OCI-LY1 (cell line): Measurements from ENCODE around the gene SLC4A7.

ENCODE experiments used
- H2AFZ ChIP-seq: fragments of 200-600 bp; sonication (generic), shearing (Covaris generic); 2 replicates; pipeline ENCODE4 v1.6.0; 2014; ENCODE audit warnings: antibody characterized with exemption, mild to moderate bottlenecking, low read length
- H3F3A ChIP-seq: fragments of 200-600 bp; sonication (generic), shearing (Covaris generic); 2 replicates; pipeline ENCODE4 v1.6.0; 2014; ENCODE audit warnings: mild to moderate bottlenecking, antibody characterized with exemption, low read length, moderate library complexity; ENCODE audit not compliant: insufficient read depth
- H3K27ac ChIP-seq: fragments of 200-600 bp; sonication (generic); 2 replicates; pipeline ENCODE4 v1.5.1; 2014; ENCODE audit warnings: low read length, mixed run types, mild to moderate bottlenecking, low read depth; ENCODE audit not compliant: poor library complexity, severe bottlenecking
- H3K27me3 ChIP-seq: fragments of 200-600 bp; sonication (generic); 2 replicates; pipeline ENCODE4 v1.6.0; 2014; ENCODE audit warnings: antibody characterized with exemption, mild to moderate bottlenecking, low read length, moderate library complexity; ENCODE audit not compliant: insufficient read depth
- H3K36me3 ChIP-seq: fragments of 200-600 bp; sonication (generic); 2 replicates; pipeline ENCODE4 v1.6.1; 2014; ENCODE audit warnings: mild to moderate bottlenecking, antibody characterized with exemption, low read length, moderate library complexity, mixed read lengths; ENCODE audit not compliant: insufficient read depth
- H3K4me1 ChIP-seq: fragments of 200-600 bp; sonication (generic); 2 replicates; pipeline ENCODE4 v1.5.1; 2014; ENCODE audit warnings: mild to moderate bottlenecking, low read length, moderate library complexity; ENCODE audit not compliant: insufficient read depth, severe bottlenecking
- H3K4me2 ChIP-seq: fragments of 200-600 bp; sonication (generic), shearing (Covaris generic); 2 replicates; pipeline ENCODE4 v1.6.1; 2014; ENCODE audit warnings: low read length
- H3K4me3 ChIP-seq: fragments of 200-600 bp; sonication (generic); 2 replicates; pipeline ENCODE4 v1.5.1; 2014; ENCODE audit warnings: low read length, low read depth, mild to moderate bottlenecking, mixed read lengths; ENCODE audit not compliant: poor library complexity, severe bottlenecking
- H3K79me2 ChIP-seq: fragments of 200-600 bp; shearing (Covaris generic); 2 replicates; pipeline ENCODE4 v1.6.1; 2016; ENCODE audit warnings: mixed run types, low read length, mixed read lengths; ENCODE audit not compliant: insufficient read depth
- H3K9ac ChIP-seq: fragments of 200-600 bp; sonication (generic), shearing (Covaris generic); 2 replicates; pipeline ENCODE4 v1.6.1; 2014; ENCODE audit warnings: mild to moderate bottlenecking, low read length, mixed read lengths
- H3K9me2 ChIP-seq: fragments of 200-600 bp; sonication (generic), shearing (Covaris generic); 2 replicates; pipeline ENCODE4 v1.6.1; 2014; ENCODE audit warnings: low read depth, mild to moderate bottlenecking, low read length, mixed read lengths
- H3K9me3 ChIP-seq: fragments of 200-600 bp; shearing (Covaris generic); 2 replicates; pipeline ENCODE4 v1.6.1; 2014; ENCODE audit warnings: low read length, mixed read lengths
- H4K20me1 ChIP-seq: fragments of 200-600 bp; sonication (generic), shearing (Covaris generic); 2 replicates; pipeline ENCODE4 v1.6.0; 2016; ENCODE audit warnings: mild to moderate bottlenecking, low read length; ENCODE audit not compliant: insufficient read depth
- CTCF ChIP-seq: fragments of 200-600 bp; sonication (generic), shearing (Covaris generic); IDR thresholded peaks from 2 replicates; pipeline ENCODE4 v1.5.1; 2017; ENCODE audit warnings: mild to moderate bottlenecking, antibody characterized with exemption, low read length, moderate library complexity, mixed read lengths
- EZH2 ChIP-seq: fragments of 200-600 bp; sonication (generic), shearing (Covaris generic); IDR thresholded peaks from 2 replicates; pipeline ENCODE4 v1.8.0; 2017; ENCODE audit warnings: borderline replicate concordance, mixed run types, mild to moderate bottlenecking, antibody characterized with exemption, low read length, moderate library complexity, mixed read lengths

The SLC4A7 gene

GRCh38 chr3:27508424-27508823, 24.2 kb upstream of the SLC4A7 start:
- Histone ChIP-seq H3K36me3 (no peaks in the 10 kb centered on the region), H3K9me2 (no peaks in the 10 kb centered on the region), H3K27me3 (no peaks in the 10 kb centered on the region), H3K4me3 (no peak overlapping the region), H3F3A (no peaks in the 10 kb centered on the region), H3K9me3 (no peaks in the 10 kb centered on the region), H3K79me2 (no peaks in the 10 kb centered on the region), H3K4me1 (no peaks in the 10 kb centered on the region), H3K27ac (no peak overlapping the region), H3K4me2 (no peak overlapping the region), H2AFZ (no peak overlapping the region), H3K9ac (no peak overlapping the region), H4K20me1 (no peaks in the 10 kb centered on the region)
- TF ChIP-seq CTCF = no peak

GRCh38 chr3:27507515-27508266, 23.5 kb upstream of the SLC4A7 start:
- Histone ChIP-seq H3K79me2 (no peaks in the 10 kb centered on the region), H3K9me2 (no peaks in the 10 kb centered on the region), H3K4me1 (no peaks in the 10 kb centered on the region), H3F3A (no peaks in the 10 kb centered on the region), H3K27ac (no peak overlapping the region), H2AFZ (no peak overlapping the region), H3K4me3 (no peak overlapping the region), H3K9ac (no peak overlapping the region), H4K20me1 (no peaks in the 10 kb centered on the region), H3K27me3 (no peaks in the 10 kb centered on the region), H3K4me2 (no peak overlapping the region), H3K36me3 (no peaks in the 10 kb centered on the region), H3K9me3 (no peaks in the 10 kb centered on the region)
- TF ChIP-seq CTCF (no peak), EZH2 (no peak)

- TF ChIP-seq CTCF (no peak), EZH2 (no peak)
- Histone ChIP-seq H3K79me2 (no peaks in the 10 kb centered on the region), H3K4me2 (no peak overlapping the region), H3K36me3 (no peaks in the 10 kb centered on the region), H3K27me3 (no peaks in the 10 kb centered on the region), H3K9me3 (no peaks in the 10 kb centered on the region), H3F3A (no peaks in the 10 kb centered on the region), H3K9me2 (no peaks in the 10 kb centered on the region), H3K9ac (no peak overlapping the region), H4K20me1 (no peaks in the 10 kb centered on the region), H3K4me3 (no peak overlapping the region), H3K27ac (no peak overlapping the region), H2AFZ (no peak overlapping the region), H3K4me1 (no peaks in the 10 kb centered on the region)
These were observed 22.9 kb upstream of the SLC4A7 start for GRCh38 chr3:27507111-27507510.
